ENCODE data around the gene SPATA21. TPM values are rescaled to one million over a fixed set of nuclear protein-coding genes. Genes with fewer than 3 reads are reported as not detected.

Gene SPATA21
- total and polyA plus RNA-seq, 7 donors: under 0.01 to 0.23 (median 0.17) TPM; not detected in 4

- Histone ChIP-seq H3K27ac (peak overlapping the region; percentile 10 to 74 (median 51)), H3K36me3 (no peaks in the 10 kb centered on the region), H3K9me3 (no peaks in the 10 kb centered on the region), H3K27me3 (no peaks in the 10 kb centered on the region), H3K4me1 (peaks cover 0 to 64% (median 53%) of the 10 kb centered on the region in 4 donors), H3K4me3 (no peak overlapping the region)
- intact Hi-C loops (cut with DNase I): no loop called here
- DNase-seq: no peak
- TF ChIP-seq CTCF (IDR thresholded peaks at IDR 0.05): no peak
- no peak for TF ChIP-seq EP300 (IDR thresholded peaks at IDR 0.05)
- WGBS, 2 donors: 71 to 82% methylated on average over 7 of the region's 7 CpGs
These were observed 58.8 kb downstream of the SPATA21 start for GRCh38 chr1:16378443-16378842.

GRCh38 chr1:16376971-16377370 lies 60.3 kb downstream of the SPATA21 start:
- DNase-seq: no peak
- intact Hi-C loops (cut with DNase I): no loop called here
- Histone ChIP-seq H3K4me1 (peaks cover 0 to 75% (median 67%) of the 10 kb centered on the region in 4 donors), H3K27me3 (no peaks in the 10 kb centered on the region), H3K36me3 (no peaks in the 10 kb centered on the region), H3K27ac (peak overlapping the region in 3 of 4 donors; percentile 37 to 74 (median 65)), H3K4me3 (no peak overlapping the region), H3K9me3 (no peaks in the 10 kb centered on the region)
- no peak for TF ChIP-seq POLR2A (IDR thresholded peaks at IDR 0.05)
- TF ChIP-seq CTCF (IDR thresholded peaks at IDR 0.05): no peak
- TF ChIP-seq POLR2AphosphoS5 (IDR thresholded peaks at IDR 0.05): no peak
- TF ChIP-seq EP300 (IDR thresholded peaks at IDR 0.05): no peak
- 86 to 89% methylated on average over 4 of the region's 4 CpGs for WGBS, 2 donors

GRCh38 chr1:16375521-16376340 lies 61.5 kb downstream of the SPATA21 start:
- WGBS, 2 donors: 67 to 78% methylated on average over 15 of the region's 15 CpGs
- TF ChIP-seq POLR2AphosphoS5 (IDR thresholded peaks at IDR 0.05) (no peak), POLR2A (IDR thresholded peaks at IDR 0.05) (no peak), EP300 (IDR thresholded peaks at IDR 0.05) (no peak), CTCF (IDR thresholded peaks at IDR 0.05) (no peak)
- no peak for DNase-seq
- H3K4me1 ChIP-seq: peaks cover 0 to 84% (median 77%) of the 10 kb centered on the region in 4 donors
- no peaks in the 10 kb centered on the region for H3K9me3 ChIP-seq
- intact Hi-C loops (cut with DNase I): no loop called here
- peak overlapping the region; percentile 50 to 74 (median 67) for H3K27ac ChIP-seq
- H3K36me3 ChIP-seq: no peaks in the 10 kb centered on the region
- peak overlapping the region in 3 of 4 donors; percentile 4 to 22 (median 18) for H3K4me3 ChIP-seq
- no peaks in the 10 kb centered on the region for H3K27me3 ChIP-seq

GRCh38 chr1:16374266-16374665 lies 63.0 kb downstream of the SPATA21 start:
- intact Hi-C loops (cut with DNase I): no loop called here
- Histone ChIP-seq H3K36me3 (no peaks in the 10 kb centered on the region), H3K27ac (peak overlapping the region in 1 of 4 donors; percentile 35), H3K4me3 (no peak overlapping the region), H3K4me1 (peaks cover 0 to 89% (median 87%) of the 10 kb centered on the region in 4 donors), H3K9me3 (no peaks in the 10 kb centered on the region), H3K27me3 (no peaks in the 10 kb centered on the region)
- 82 to 87% methylated on average over 3 of the region's 3 CpGs for WGBS, 2 donors
- TF ChIP-seq POLR2AphosphoS5 (IDR thresholded peaks at IDR 0.05) (no peak), POLR2A (IDR thresholded peaks at IDR 0.05) (no peak), CTCF (IDR thresholded peaks at IDR 0.05) (no peak), EP300 (IDR thresholded peaks at IDR 0.05) (no peak)
- DNase-seq: no peak
